HepG2 (cell line): Measurements from ENCODE around the gene MYLK. TPM values are rescaled to one million over a fixed set of nuclear protein-coding genes. Genes with fewer than 3 reads are reported as not detected.

ENCODE experiments used
- ATAC-seq: fragments of 200-7000 bp; cut with Tn5 transposase; 3 replicates; pipeline ENCODE4 v1.9.1; 2020; ENCODE audit warnings: mild to moderate bottlenecking, moderate library complexity
- BruUV-seq: library from RNA; stranded (reverse); fragments of 400-500 nt; replicated peaks from 2 replicates; lab custom pipeline; 2021; lab: Mats Ljungman, UMichigan
- CTCF ChIA-PET: fragments of 300-600 bp; formaldehyde crosslinking; extraction: SDS; loops from one replicate; lab custom pipeline; 2021; ENCODE audit warnings: low total read pairs, inconsistent platforms, low intra/inter-chr PET ratio; lab: Yijun Ruan, JAX
- POLR2A ChIA-PET: fragments of 350-600 bp; sonication (Branson Sonifier 250); formaldehyde crosslinking; loops from one replicate; lab custom pipeline; 2020; ENCODE audit warnings: antibody characterized with exemption, inconsistent platforms; lab: Yijun Ruan, JAX
- DNase-seq: peaks from one replicate; pipeline ENCODE4 v3.0.0-alpha.2; 2015; ENCODE audit warnings: low spot score
- FAIRE-seq: peaks from 3 replicates; lab custom pipeline; 2011; peaks lifted over from hg19 to GRCh38; lab: Jason Lieb, UNC
- H2AFZ ChIP-seq: one replicate; pipeline ENCODE4 v1.6.1; 2011; ENCODE audit warnings: low read length, inconsistent platforms
- H3K27ac ChIP-seq: fragments of 300-600 bp; 3 replicates; pipeline ENCODE4 v1.8.0; 2011; ENCODE audit warnings: mixed run types, mild to moderate bottlenecking, mixed read lengths, low read length, inconsistent platforms; ENCODE audit not compliant: insufficient read depth; ENCODE audit errors: extremely low read length
- H3K27me3 ChIP-seq, 2 experiments: fragments of 200-600 bp in 1 of 2; 2 replicates in 1 of 2; 3 replicates in 1 of 2; pipeline versions ENCODE4 v1.6.0 to v1.8.0; 2011; ENCODE audit warnings: low read length in 2 of 2, mild to moderate bottlenecking in 2 of 2, moderate library complexity in 2 of 2, inconsistent platforms in 1 of 2; ENCODE audit not compliant: insufficient read depth in 2 of 2, control insufficient read depth in 1 of 2
- H3K36me3 ChIP-seq, 2 experiments: fragments of 200-600 bp in 1 of 2; replicated peaks in 1 of 2; 2 replicates in 1 of 2; 3 replicates in 1 of 2; pipeline versions ENCODE4 v1.5.1 to v1.8.0; 2011; ENCODE audit warnings: low read length in 2 of 2, inconsistent platforms in 1 of 2; ENCODE audit not compliant: insufficient read depth in 2 of 2, control insufficient read depth in 1 of 2
- H3K4me1 ChIP-seq: 2 replicates; pipeline ENCODE4 v1.5.1; 2012; ENCODE audit warnings: low read length, inconsistent platforms; ENCODE audit not compliant: insufficient read depth
- H3K4me2 ChIP-seq: 2 replicates; pipeline ENCODE4 v1.6.0; 2011; ENCODE audit warnings: low read depth, low read length, inconsistent platforms
- H3K4me3 ChIP-seq, 3 experiments: fragments of 200-600 bp in 1 of 3; sonication (generic), shearing (Covaris generic) in 1 of 3; replicated peaks in 1 of 3; 2 replicates each; pipeline ENCODE4 v1.5.1; 2011 to 2016; ENCODE audit warnings: low read length in 3 of 3, inconsistent platforms in 2 of 3, low read depth in 2 of 3, mild to moderate bottlenecking in 2 of 3, control low read depth in 1 of 3, mixed read lengths in 1 of 3; ENCODE audit not compliant: insufficient read depth in 1 of 3
- H3K79me2 ChIP-seq: one replicate; pipeline ENCODE4 v1.6.1; 2011; ENCODE audit warnings: low read length, inconsistent platforms; ENCODE audit not compliant: insufficient read depth
- H3K9ac ChIP-seq: 2 replicates; pipeline ENCODE4 v1.6.0; 2011; ENCODE audit warnings: mild to moderate bottlenecking, low read depth, low read length, inconsistent platforms; ENCODE audit not compliant: insufficient read depth
- H3K9me3 ChIP-seq: 2 replicates; pipeline ENCODE4 v1.5.1; 2012; ENCODE audit warnings: mild to moderate bottlenecking, low read length
- H4K20me1 ChIP-seq: 2 replicates; pipeline ENCODE4 v1.6.0; 2011; ENCODE audit warnings: inconsistent platforms, mild to moderate bottlenecking, low read length, moderate library complexity; ENCODE audit not compliant: insufficient read depth
- AHR ChIP-seq: IDR thresholded peaks from 2 replicates; pipeline ENCODE4 v1.6.1; 2018; ENCODE audit warnings: missing genetic modification reagents, missing compliant biosample characterization
- CEBPB ChIP-seq: IDR thresholded peaks from 2 replicates; pipeline ENCODE4 v1.6.1; 2011; ENCODE audit warnings: low read depth, low read length, improper control_type of control experiment, borderline replicate concordance
- DR1 ChIP-seq: sonication (generic); formaldehyde crosslinking; IDR thresholded peaks from 2 replicates; pipeline ENCODE4 v1.8.0; 2021; ENCODE audit warnings: mild to moderate bottlenecking, missing genetic modification reagents, inconsistent platforms
- FOXK2 ChIP-seq: fragments of 450-650 bp; IDR thresholded peaks from 2 replicates; pipeline ENCODE4 v1.6.1; 2016
- HOXA9 ChIP-seq: sonication (generic); formaldehyde crosslinking; IDR thresholded peaks from 2 replicates; pipeline ENCODE4 v1.8.1; 2022; ENCODE audit warnings: missing genetic modification reagents, mild to moderate bottlenecking, moderate library complexity, borderline replicate concordance
- MIER3 ChIP-seq: IDR thresholded peaks from 2 replicates; pipeline ENCODE4 v1.6.1; 2016; ENCODE audit warnings: missing compliant biosample characterization, borderline replicate concordance
- NR2F1 ChIP-seq, 2 experiments: fragments of 450-650 bp in 1 of 2; formaldehyde crosslinking in 1 of 2; IDR thresholded peaks; 2 replicates each; pipeline versions ENCODE4 v1.5.0 to v1.6.1; 2016 to 2020; ENCODE audit warnings: mild to moderate bottlenecking in 1 of 2, missing compliant biosample characterization in 1 of 2, missing genetic modification reagents in 1 of 2, moderate library complexity in 1 of 2
- RFX3 ChIP-seq: IDR thresholded peaks from 2 replicates; pipeline ENCODE4 v1.6.1; 2016; ENCODE audit warnings: missing biosample characterization, missing genetic modification reagents
- TGIF2 ChIP-seq: IDR thresholded peaks from 2 replicates; pipeline ENCODE4 v1.6.1; 2016; ENCODE audit warnings: control low read depth, missing compliant biosample characterization
- ZFP36 ChIP-seq: fragments of 150-350 bp; IDR thresholded peaks from 2 replicates; pipeline ENCODE4 v1.6.1; 2018; ENCODE audit warnings: borderline replicate concordance, low read length, low read depth; ENCODE audit not compliant: partially characterized antibody
- ZNF674 ChIP-seq: sonication (generic); formaldehyde crosslinking; IDR thresholded peaks from 2 replicates; pipeline ENCODE4 v1.5.0; 2020; ENCODE audit warnings: low read depth, mild to moderate bottlenecking, missing genetic modification reagents
- ZNF7 ChIP-seq: IDR thresholded peaks from 2 replicates; pipeline ENCODE4 v1.6.1; 2016; ENCODE audit warnings: missing biosample characterization, missing genetic modification reagents
- ZNF773 ChIP-seq: sonication (generic); formaldehyde crosslinking; IDR thresholded peaks from 2 replicates; pipeline ENCODE4 v1.4.0; 2020; ENCODE audit warnings: missing genetic modification reagents, borderline replicate concordance
- ZNF841 ChIP-seq: sonication (generic); formaldehyde crosslinking; IDR thresholded peaks from 2 replicates; pipeline ENCODE4 v1.8.1; 2023; ENCODE audit warnings: missing genetic modification reagents, borderline replicate concordance
- ZNF850 ChIP-seq: sonication (generic); formaldehyde crosslinking; conservative IDR thresholded peaks from 2 replicates; pipeline ENCODE4 v1.9.0; 2021; ENCODE audit warnings: mild to moderate bottlenecking, missing genetic modification reagents
- WGBS: methylation state at CpG from one replicate; pipeline ENCODE4 v1.1.6; 2017; ENCODE audit warnings: low lambda C conversion rate; 5-methylcytosine and 5-hydroxymethylcytosine counted together
- in situ Hi-C: cut with HindIII; loops from 2 replicates; pipeline ENCODE4 v1.10.0; 2017; ENCODE audit warnings: low pct_unique_long_range_greater_than_20kb; ENCODE audit not compliant: extremely low pct_ligation_motif_present
- intact Hi-C: fragments of 100-400 bp; cut with micrococcal nuclease; formaldehyde crosslinking; loops from one replicate; pipeline ENCODE4 v1.10.0; 2022; ENCODE audit not compliant: unreplicated experiment
- polyA plus RNA-seq, 8 experiments: library from polyadenylated mRNA; depleted of rRNA in 3 of 8; stranded (reverse) in 7 of 8; unstranded in 1 of 8; fragments of >200 nt; fragmentation: Illumina TruSeq in 4 of 8; extraction: Trizol in 4 of 8; gene quantifications; 2 replicates each; pipeline versions ENCODE4 v1.2.1 to v1.2.3, GENCODE V29; 2011 to 2016; ENCODE audit warnings: low read depth in 4 of 8, missing spikeins in 1 of 8, mixed read lengths in 1 of 8; ENCODE audit not compliant: insufficient read depth in 1 of 8
- total RNA-seq, 5 experiments: library from RNA; depleted of rRNA; stranded (reverse); fragments of >200 nt; fragmentation: Illumina TruSeq; extraction: Trizol; gene quantifications; 2 replicates each; pipeline ENCODE4 v1.2.3, GENCODE V29; 2016; ENCODE audit warnings: low read depth in 1 of 5
- TF ChIP-seq, protein P1 (sequence below): sonication (generic); formaldehyde crosslinking; IDR thresholded peaks from 2 replicates; pipeline ENCODE4 v1.9.0; 2022; ENCODE audit warnings: low read depth, missing genetic modification reagents
- TF ChIP-seq, protein P2 (sequence below): sonication (generic); formaldehyde crosslinking; IDR thresholded peaks from 2 replicates; pipeline ENCODE4 v1.5.0; 2020; ENCODE audit warnings: mild to moderate bottlenecking, missing genetic modification reagents, borderline replicate concordance
- TF ChIP-seq, protein P3 (sequence below): sonication (generic); formaldehyde crosslinking; IDR thresholded peaks from 2 replicates; pipeline ENCODE4 v1.4.0; 2020; ENCODE audit warnings: missing genetic modification reagents
- TF ChIP-seq, protein P4 (sequence below): sonication (generic); formaldehyde crosslinking; IDR thresholded peaks from 2 replicates; pipeline ENCODE4 v1.4.0; 2020; ENCODE audit warnings: missing genetic modification reagents; ENCODE audit errors: not compliant biosample characterization

The MYLK gene
- total and polyA plus RNA-seq, 2 of the 13 experiments (the other 11 are each of a cell fraction or from before 2014, with no cell fraction given), result 10.6 to 34.9 TPM

DNA sequence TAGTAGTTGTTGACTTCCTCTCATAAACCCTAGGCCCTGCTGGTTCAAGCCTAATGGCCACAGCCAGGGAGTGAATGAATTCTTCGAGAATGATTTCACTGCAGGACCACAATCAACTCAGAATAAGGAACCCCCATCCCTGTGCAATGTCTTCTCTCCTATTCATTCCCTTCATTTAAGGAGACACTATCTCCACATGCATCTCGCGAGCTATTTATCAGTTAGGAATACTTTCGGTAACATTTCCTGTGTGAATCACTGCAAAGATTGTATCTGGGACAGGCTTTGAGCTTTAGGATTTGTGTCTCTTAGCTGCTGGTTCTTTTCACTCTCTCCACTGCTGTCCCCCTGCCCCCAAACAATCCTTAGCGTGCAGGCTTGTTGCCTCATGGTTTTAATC lies 94.4 kb downstream of the MYLK start:
- no peak overlapping the region for H3K9ac ChIP-seq
- H2AFZ ChIP-seq, result no peak overlapping the region
- WGBS, result 97% methylated on average over 5 of the region's 5 CpGs
- no peak overlapping the region for H3K4me3 ChIP-seq
- no TSS peak for BruUV-seq
- peaks cover 15 to 42% of the 10 kb centered on the region in 2 experiments for H3K36me3 ChIP-seq
- peaks cover 1% of the 10 kb centered on the region for H3K79me2 ChIP-seq
- no peak for FAIRE-seq
- peaks cover 24% of the 10 kb centered on the region; the same call in 1 of the 2 replicates for H3K4me1 ChIP-seq
- ATAC-seq, result no peak
- POLR2A ChIA-PET, result interaction anchor here (1.5 to 1.9 kb wide), 2 partner anchors 10 to 18 kb away, joined by 3 to 11 read pairs; no protein-coding TSS in a partner anchor
- in situ Hi-C loops (no loop called here), intact Hi-C loops (no loop called here)
- TF ChIP-seq ZNF773 (no peak), ZNF674 (CRISPR knock-in tag) (no peak), ZNF850 (CRISPR knock-in tag) (no peak), ZNF841 (CRISPR knock-in tag) (no peak), DR1 (CRISPR knock-in tag) (no peak), ZFP36 (no peak), NR2F1 (CRISPR knock-in tag; IDR thresholded peaks at IDR 0.05) (no peak), HOXA9 (CRISPR knock-in tag) (no peak), FOXK2 (no peak), TGIF2 (CRISPR knock-in tag) (no peak), ZNF7 (CRISPR knock-in tag) (no peak), CEBPB (no peak), MIER3 (CRISPR knock-in tag) (no peak), AHR (CRISPR knock-in tag) (no peak), RFX3 (CRISPR knock-in tag) (no peak)
- TF ChIP-seq, protein P1, sequence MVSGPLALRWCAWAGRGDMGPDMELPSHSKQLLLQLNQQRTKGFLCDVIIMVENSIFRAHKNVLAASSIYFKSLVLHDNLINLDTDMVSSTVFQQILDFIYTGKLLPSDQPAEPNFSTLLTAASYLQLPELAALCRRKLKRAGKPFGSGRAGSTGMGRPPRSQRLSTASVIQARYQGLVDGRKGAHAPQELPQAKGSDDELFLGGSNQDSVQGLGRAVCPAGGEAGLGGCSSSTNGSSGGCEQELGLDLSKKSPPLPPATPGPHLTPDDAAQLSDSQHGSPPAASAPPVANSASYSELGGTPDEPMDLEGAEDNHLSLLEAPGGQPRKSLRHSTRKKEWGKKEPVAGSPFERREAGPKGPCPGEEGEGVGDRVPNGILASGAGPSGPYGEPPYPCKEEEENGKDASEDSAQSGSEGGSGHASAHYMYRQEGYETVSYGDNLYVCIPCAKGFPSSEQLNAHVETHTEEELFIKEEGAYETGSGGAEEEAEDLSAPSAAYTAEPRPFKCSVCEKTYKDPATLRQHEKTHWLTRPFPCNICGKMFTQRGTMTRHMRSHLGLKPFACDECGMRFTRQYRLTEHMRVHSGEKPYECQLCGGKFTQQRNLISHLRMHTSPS (CRISPR knock-in tag), result no peak
- TF ChIP-seq, protein P2, sequence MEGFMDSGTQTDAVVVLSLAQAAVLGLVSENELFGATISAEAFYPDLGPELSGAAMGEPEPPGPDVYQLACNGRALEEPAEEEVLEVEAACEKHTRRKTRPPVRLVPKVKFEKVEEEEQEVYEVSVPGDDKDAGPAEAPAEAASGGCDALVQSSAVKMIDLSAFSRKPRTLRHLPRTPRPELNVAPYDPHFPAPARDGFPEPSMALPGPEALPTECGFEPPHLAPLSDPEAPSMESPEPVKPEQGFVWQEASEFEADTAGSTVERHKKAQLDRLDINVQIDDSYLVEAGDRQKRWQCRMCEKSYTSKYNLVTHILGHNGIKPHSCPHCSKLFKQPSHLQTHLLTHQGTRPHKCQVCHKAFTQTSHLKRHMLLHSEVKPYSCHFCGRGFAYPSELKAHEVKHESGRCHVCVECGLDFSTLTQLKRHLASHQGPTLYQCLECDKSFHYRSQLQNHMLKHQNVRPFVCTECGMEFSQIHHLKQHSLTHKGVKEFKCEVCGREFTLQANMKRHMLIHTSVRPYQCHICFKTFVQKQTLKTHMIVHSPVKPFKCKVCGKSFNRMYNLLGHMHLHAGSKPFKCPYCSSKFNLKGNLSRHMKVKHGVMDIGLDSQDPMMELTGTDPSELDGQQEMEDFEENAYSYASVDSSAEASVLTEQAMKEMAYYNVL, result no peak
- TF ChIP-seq, protein P3, sequence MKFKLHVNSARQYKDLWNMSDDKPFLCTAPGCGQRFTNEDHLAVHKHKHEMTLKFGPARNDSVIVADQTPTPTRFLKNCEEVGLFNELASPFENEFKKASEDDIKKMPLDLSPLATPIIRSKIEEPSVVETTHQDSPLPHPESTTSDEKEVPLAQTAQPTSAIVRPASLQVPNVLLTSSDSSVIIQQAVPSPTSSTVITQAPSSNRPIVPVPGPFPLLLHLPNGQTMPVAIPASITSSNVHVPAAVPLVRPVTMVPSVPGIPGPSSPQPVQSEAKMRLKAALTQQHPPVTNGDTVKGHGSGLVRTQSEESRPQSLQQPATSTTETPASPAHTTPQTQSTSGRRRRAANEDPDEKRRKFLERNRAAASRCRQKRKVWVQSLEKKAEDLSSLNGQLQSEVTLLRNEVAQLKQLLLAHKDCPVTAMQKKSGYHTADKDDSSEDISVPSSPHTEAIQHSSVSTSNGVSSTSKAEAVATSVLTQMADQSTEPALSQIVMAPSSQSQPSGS, result no peak
- TF ChIP-seq, protein P4, sequence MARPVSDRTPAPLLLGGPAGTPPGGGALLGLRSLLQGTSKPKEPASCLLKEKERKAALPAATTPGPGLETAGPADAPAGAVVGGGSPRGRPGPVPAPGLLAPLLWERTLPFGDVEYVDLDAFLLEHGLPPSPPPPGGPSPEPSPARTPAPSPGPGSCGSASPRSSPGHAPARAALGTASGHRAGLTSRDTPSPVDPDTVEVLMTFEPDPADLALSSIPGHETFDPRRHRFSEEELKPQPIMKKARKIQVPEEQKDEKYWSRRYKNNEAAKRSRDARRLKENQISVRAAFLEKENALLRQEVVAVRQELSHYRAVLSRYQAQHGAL (CRISPR knock-in tag), result no peak
- no peaks in the 10 kb centered on the region for H3K27me3 ChIP-seq
- no peak for DNase-seq
- CTCF ChIA-PET, result no interaction called here
- no peaks in the 10 kb centered on the region for H3K9me3 ChIP-seq
- no peak overlapping the region for H3K4me2 ChIP-seq
- H4K20me1 ChIP-seq, result no peaks in the 10 kb centered on the region
- H3K27ac ChIP-seq, result no peak overlapping the region
